Measurements from ENCODE around the gene PRUNE2.

PRUNE2 gene

GRCh38 chr9:76576344-76576743 lies 329.6 kb downstream of the PRUNE2 start:
- H3K27ac ChIP-seq (ENCODE audit: insufficient read depth, low read depth, low read length, poor library complexity, severe bottlenecking) = no peak overlapping the region
- no peaks in the 10 kb centered on the region for H3K4me1 ChIP-seq (ENCODE audit: control insufficient read depth, insufficient read depth, low read length)
- H3K9me3 ChIP-seq (ENCODE audit: control insufficient read depth, low read length) = no peaks in the 10 kb centered on the region
- no peaks in the 10 kb centered on the region for H3K36me3 ChIP-seq (ENCODE audit: control insufficient read depth, insufficient read depth, low read length)
- H3K27me3 ChIP-seq (ENCODE audit: control insufficient read depth, insufficient read depth, low read length, poor library complexity, severe bottlenecking) = no peaks in the 10 kb centered on the region
- WGBS, 2 experiments = 89% methylated on average over 5 of the region's 5 CpGs
- no peak overlapping the region for H3K4me3 ChIP-seq (ENCODE audit: insufficient read depth, low read depth, low read length)

- Histone ChIP-seq H3K27ac (ENCODE audit: insufficient read depth, low read depth, low read length, poor library complexity, severe bottlenecking) (no peak overlapping the region), H3K4me1 (ENCODE audit: control insufficient read depth, insufficient read depth, low read length) (no peaks in the 10 kb centered on the region), H3K4me3 (ENCODE audit: insufficient read depth, low read depth, low read length) (no peak overlapping the region), H3K27me3 (ENCODE audit: control insufficient read depth, insufficient read depth, low read length, poor library complexity, severe bottlenecking) (no peaks in the 10 kb centered on the region), H3K36me3 (ENCODE audit: control insufficient read depth, insufficient read depth, low read length) (no peaks in the 10 kb centered on the region), H3K9me3 (ENCODE audit: control insufficient read depth, low read length) (no peaks in the 10 kb centered on the region)
- WGBS, 2 experiments = 100% methylated on average over 1 to 2 of the region's 2 CpGs
Measured at GRCh38 chr9:76575761-76576160, 330.2 kb downstream of the PRUNE2 start.

- H3K4me1 ChIP-seq (ENCODE audit: control insufficient read depth, insufficient read depth, low read length) = no peaks in the 10 kb centered on the region
- 91 to 93% methylated on average over 9 of the region's 9 CpGs for WGBS, 2 experiments
- no peak overlapping the region for H3K4me3 ChIP-seq (ENCODE audit: insufficient read depth, low read depth, low read length)
- H3K27me3 ChIP-seq (ENCODE audit: control insufficient read depth, insufficient read depth, low read length, poor library complexity, severe bottlenecking) = no peaks in the 10 kb centered on the region
- no peaks in the 10 kb centered on the region for H3K9me3 ChIP-seq (ENCODE audit: control insufficient read depth, low read length)
- no peak overlapping the region for H3K27ac ChIP-seq (ENCODE audit: insufficient read depth, low read depth, low read length, poor library complexity, severe bottlenecking)
- H3K36me3 ChIP-seq (ENCODE audit: control insufficient read depth, insufficient read depth, low read length) = no peaks in the 10 kb centered on the region
Measured at GRCh38 chr9:76573905-76574760, 331.8 kb downstream of the PRUNE2 start.

- H3K36me3 ChIP-seq (ENCODE audit: control insufficient read depth, insufficient read depth, low read length) = no peaks in the 10 kb centered on the region
- H3K4me1 ChIP-seq (ENCODE audit: control insufficient read depth, insufficient read depth, low read length) = no peaks in the 10 kb centered on the region
- H3K9me3 ChIP-seq (ENCODE audit: control insufficient read depth, low read length) = no peaks in the 10 kb centered on the region
- no peak overlapping the region for H3K27ac ChIP-seq (ENCODE audit: insufficient read depth, low read depth, low read length, poor library complexity, severe bottlenecking)
- no peaks in the 10 kb centered on the region for H3K27me3 ChIP-seq (ENCODE audit: control insufficient read depth, insufficient read depth, low read length, poor library complexity, severe bottlenecking)
- H3K4me3 ChIP-seq (ENCODE audit: insufficient read depth, low read depth, low read length) = no peak overlapping the region
Measured at GRCh38 chr9:76573408-76573807, 332.5 kb downstream of the PRUNE2 start.

- 60% methylated on average over 2 of the region's 3 CpGs; no CpG with 5 or more reads in 1 of the 2 experiments for WGBS, 2 experiments
Measured at GRCh38 chr9:76572151-76572550, 333.8 kb downstream of the PRUNE2 start.

GRCh38 chr9:76571743-76572146 lies 334.2 kb downstream of the PRUNE2 start:
- H3K4me3 ChIP-seq (ENCODE audit: insufficient read depth, low read depth, low read length) = no peak overlapping the region

More at GRCh38 chr9:76572151-76572550, 333.8 kb downstream of the PRUNE2 start:
- Histone ChIP-seq H3K4me1 (ENCODE audit: control insufficient read depth, insufficient read depth, low read length) (no peaks in the 10 kb centered on the region), H3K27ac (ENCODE audit: insufficient read depth, low read depth, low read length, poor library complexity, severe bottlenecking) (no peak overlapping the region), H3K36me3 (ENCODE audit: control insufficient read depth, insufficient read depth, low read length) (no peaks in the 10 kb centered on the region), H3K27me3 (ENCODE audit: control insufficient read depth, insufficient read depth, low read length, poor library complexity, severe bottlenecking) (no peaks in the 10 kb centered on the region), H3K9me3 (ENCODE audit: control insufficient read depth, low read length) (no peaks in the 10 kb centered on the region), H3K4me3 (ENCODE audit: insufficient read depth, low read depth, low read length) (no peak overlapping the region)

GRCh38 chr9:76571288-76571687 lies 334.6 kb downstream of the PRUNE2 start:
- H3K9me3 ChIP-seq (ENCODE audit: control insufficient read depth, low read length) = no peaks in the 10 kb centered on the region
- no peaks in the 10 kb centered on the region for H3K27me3 ChIP-seq (ENCODE audit: control insufficient read depth, insufficient read depth, low read length, poor library complexity, severe bottlenecking)
- H3K4me1 ChIP-seq (ENCODE audit: control insufficient read depth, insufficient read depth, low read length) = no peaks in the 10 kb centered on the region
- no peak overlapping the region for H3K4me3 ChIP-seq (ENCODE audit: insufficient read depth, low read depth, low read length)
- H3K27ac ChIP-seq (ENCODE audit: insufficient read depth, low read depth, low read length, poor library complexity, severe bottlenecking) = no peak overlapping the region
- 91 to 93% methylated on average over 3 of the region's 3 CpGs for WGBS, 2 experiments
- H3K36me3 ChIP-seq (ENCODE audit: control insufficient read depth, insufficient read depth, low read length) = no peaks in the 10 kb centered on the region

More at GRCh38 chr9:76571743-76572146, 334.2 kb downstream of the PRUNE2 start:
- no peaks in the 10 kb centered on the region for H3K36me3 ChIP-seq (ENCODE audit: control insufficient read depth, insufficient read depth, low read length)
- no peaks in the 10 kb centered on the region for H3K27me3 ChIP-seq (ENCODE audit: control insufficient read depth, insufficient read depth, low read length, poor library complexity, severe bottlenecking)
- H3K27ac ChIP-seq (ENCODE audit: insufficient read depth, low read depth, low read length, poor library complexity, severe bottlenecking) = no peak overlapping the region
- WGBS, 2 experiments = 73 to 76% methylated on average over 36 to 37 of the region's 37 CpGs
- H3K9me3 ChIP-seq (ENCODE audit: control insufficient read depth, low read length) = no peaks in the 10 kb centered on the region
- no peaks in the 10 kb centered on the region for H3K4me1 ChIP-seq (ENCODE audit: control insufficient read depth, insufficient read depth, low read length)

GRCh38 chr9:76570826-76571225 lies 335.1 kb downstream of the PRUNE2 start:
- no peak overlapping the region for H3K27ac ChIP-seq (ENCODE audit: insufficient read depth, low read depth, low read length, poor library complexity, severe bottlenecking)
- no peak overlapping the region for H3K4me3 ChIP-seq (ENCODE audit: insufficient read depth, low read depth, low read length)
- no peaks in the 10 kb centered on the region for H3K27me3 ChIP-seq (ENCODE audit: control insufficient read depth, insufficient read depth, low read length, poor library complexity, severe bottlenecking)
- 94 to 98% methylated on average over 2 of the region's 2 CpGs for WGBS, 2 experiments
- no peaks in the 10 kb centered on the region for H3K9me3 ChIP-seq (ENCODE audit: control insufficient read depth, low read length)
- no peaks in the 10 kb centered on the region for H3K36me3 ChIP-seq (ENCODE audit: control insufficient read depth, insufficient read depth, low read length)
- H3K4me1 ChIP-seq (ENCODE audit: control insufficient read depth, insufficient read depth, low read length) = no peaks in the 10 kb centered on the region

- 87 to 94% methylated on average over 2 of the region's 2 CpGs for WGBS, 2 experiments
- Histone ChIP-seq H3K4me1 (ENCODE audit: control insufficient read depth, insufficient read depth, low read length) (no peaks in the 10 kb centered on the region), H3K27ac (ENCODE audit: insufficient read depth, low read depth, low read length, poor library complexity, severe bottlenecking) (no peak overlapping the region), H3K27me3 (ENCODE audit: control insufficient read depth, insufficient read depth, low read length, poor library complexity, severe bottlenecking) (no peaks in the 10 kb centered on the region), H3K4me3 (ENCODE audit: insufficient read depth, low read depth, low read length) (no peak overlapping the region), H3K9me3 (ENCODE audit: control insufficient read depth, low read length) (no peaks in the 10 kb centered on the region), H3K36me3 (ENCODE audit: control insufficient read depth, insufficient read depth, low read length) (no peaks in the 10 kb centered on the region)
Measured at GRCh38 chr9:76567086-76567485, 338.8 kb downstream of the PRUNE2 start.

- Histone ChIP-seq H3K36me3 (ENCODE audit: control insufficient read depth, insufficient read depth, low read length) (no peaks in the 10 kb centered on the region), H3K4me3 (ENCODE audit: insufficient read depth, low read depth, low read length) (no peak overlapping the region), H3K27ac (ENCODE audit: insufficient read depth, low read depth, low read length, poor library complexity, severe bottlenecking) (no peak overlapping the region), H3K27me3 (ENCODE audit: control insufficient read depth, insufficient read depth, low read length, poor library complexity, severe bottlenecking) (no peaks in the 10 kb centered on the region), H3K4me1 (ENCODE audit: control insufficient read depth, insufficient read depth, low read length) (no peaks in the 10 kb centered on the region), H3K9me3 (ENCODE audit: control insufficient read depth, low read length) (no peaks in the 10 kb centered on the region)
Measured at GRCh38 chr9:76564297-76564696, 341.6 kb downstream of the PRUNE2 start.
